BLaER1 (cell line): ENCODE measurements around the gene PRR5L.

Experiments used
- H3K27ac ChIP-seq: shearing (Covaris generic); formaldehyde crosslinking; 2 replicates; pipeline ENCODE4 v1.8.1; 2022
- H3K27me3 ChIP-seq: shearing (Covaris generic); formaldehyde crosslinking; 2 replicates; pipeline ENCODE4 v1.8.1; 2022
- H3K36me3 ChIP-seq: shearing (Covaris generic); formaldehyde crosslinking; 2 replicates; pipeline ENCODE4 v1.8.1; 2022
- H3K4me1 ChIP-seq: shearing (Covaris generic); formaldehyde crosslinking; 2 replicates; pipeline ENCODE4 v1.8.1; 2022
- H3K4me2 ChIP-seq: shearing (Covaris generic); formaldehyde crosslinking; 2 replicates; pipeline ENCODE4 v1.8.1; 2022
- H3K4me3 ChIP-seq: shearing (Covaris generic); formaldehyde crosslinking; 2 replicates; pipeline ENCODE4 v1.8.1; 2022
- H3K9ac ChIP-seq: shearing (Covaris generic); formaldehyde crosslinking; 2 replicates; pipeline ENCODE4 v1.8.1; 2022
- H3K9me3 ChIP-seq: shearing (Covaris generic); formaldehyde crosslinking; 2 replicates; pipeline ENCODE4 v1.8.1; 2022
- H4K20me1 ChIP-seq: shearing (Covaris generic); formaldehyde crosslinking; 2 replicates; pipeline ENCODE4 v1.8.1; 2022
- Cebpa-rat ChIP-seq: shearing (Covaris generic); IDR thresholded peaks from 2 replicates; pipeline ENCODE4 v1.8.1; 2022

Gene PRR5L

GRCh38 chr11:36374726-36375125 is 78.6 kb downstream of the PRR5L start:
- no peak for TF ChIP-seq Cebpa-rat
- peaks cover 37% of the 10 kb centered on the region for H3K27me3 ChIP-seq
- 0 out of 2 replicates have a peak, but pooled peaks cover 1% of the 10 kb centered on the region for H3K36me3 ChIP-seq
- H3K9ac ChIP-seq: no peak overlapping the region
- H3K9me3 ChIP-seq: no peaks in the 10 kb centered on the region
- no peak overlapping the region for H3K4me3 ChIP-seq
- H3K27ac ChIP-seq: no peak overlapping the region
- no peaks in the 10 kb centered on the region for H4K20me1 ChIP-seq
- H3K4me1 ChIP-seq: peaks cover 49% of the 10 kb centered on the region
- H3K4me2 ChIP-seq: peak overlapping the region; percentile 94; the same call in 1 of the 2 replicates

DNA sequence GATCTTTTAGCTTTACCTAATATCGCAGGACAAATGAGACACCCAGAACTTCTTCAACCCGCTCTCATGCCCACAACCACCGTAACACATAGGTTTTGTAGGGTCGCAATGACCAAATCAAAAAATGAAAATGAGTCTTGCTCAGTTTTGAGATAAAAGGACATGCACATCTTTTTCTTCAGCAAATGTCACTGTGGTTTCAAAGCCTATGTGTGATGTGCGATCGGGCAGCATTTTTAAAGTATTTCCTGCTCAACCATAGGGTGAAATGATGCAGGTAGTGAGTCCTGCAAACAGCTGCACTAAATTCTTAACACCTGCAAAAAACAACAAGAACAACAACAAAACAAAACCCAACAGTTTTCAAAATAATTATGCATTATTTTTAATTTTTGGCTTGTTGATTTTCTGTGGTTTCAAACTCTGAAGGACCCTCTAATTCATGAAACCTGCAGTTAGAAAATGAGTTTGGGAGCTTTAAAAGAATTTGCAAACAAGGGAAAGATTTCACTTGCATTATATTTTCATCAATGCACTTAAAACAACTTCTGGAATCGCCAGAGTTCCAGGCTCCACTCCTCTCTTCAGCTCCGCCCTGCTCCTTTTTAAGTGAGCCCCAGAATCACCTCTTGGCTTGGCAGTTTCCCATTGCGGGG is 79.4 kb downstream of the PRR5L start:
- H3K4me2 ChIP-seq: peak overlapping the region; percentile 94
- TF ChIP-seq Cebpa-rat: no peak
- no peaks in the 10 kb centered on the region for H4K20me1 ChIP-seq
- H3K4me1 ChIP-seq: peaks cover 51% of the 10 kb centered on the region
- H3K27ac ChIP-seq: no peak overlapping the region
- no peaks in the 10 kb centered on the region for H3K9me3 ChIP-seq
- peaks cover 37% of the 10 kb centered on the region for H3K27me3 ChIP-seq
- H3K4me3 ChIP-seq: peak overlapping the region; percentile 84
- H3K36me3 ChIP-seq: peaks cover 9% of the 10 kb centered on the region; the same call in 1 of the 2 replicates
- no peak overlapping the region for H3K9ac ChIP-seq

GRCh38 chr11:36376009-36376887 is 80.2 kb downstream of the PRR5L start:
- no peak for TF ChIP-seq Cebpa-rat
- H3K27ac ChIP-seq: peak overlapping the region; percentile 74
- H4K20me1 ChIP-seq: no peaks in the 10 kb centered on the region
- peak overlapping the region; percentile 84 for H3K4me3 ChIP-seq
- H3K4me1 ChIP-seq: peaks cover 51% of the 10 kb centered on the region
- H3K9me3 ChIP-seq: no peaks in the 10 kb centered on the region
- peaks cover 37% of the 10 kb centered on the region for H3K27me3 ChIP-seq
- H3K4me2 ChIP-seq: peak overlapping the region; percentile 94
- peak overlapping the region; percentile 81 for H3K9ac ChIP-seq
- H3K36me3 ChIP-seq: peaks cover 16% of the 10 kb centered on the region

- Histone ChIP-seq H3K4me3 (peak overlapping the region; percentile 84), H3K27ac (peak overlapping the region; percentile 74), H3K4me1 (peaks cover 51% of the 10 kb centered on the region), H3K4me2 (peak overlapping the region; percentile 94), H3K9me3 (no peaks in the 10 kb centered on the region), H4K20me1 (no peaks in the 10 kb centered on the region), H3K9ac (peak overlapping the region; percentile 81), H3K27me3 (peaks cover 37% of the 10 kb centered on the region), H3K36me3 (peaks cover 23% of the 10 kb centered on the region)
- TF ChIP-seq Cebpa-rat: no peak
Observed at GRCh38 chr11:36376888-36377758, 81.0 kb downstream of the PRR5L start.

GRCh38 chr11:36377759-36378564 is 81.9 kb downstream of the PRR5L start:
- Histone ChIP-seq H3K4me1 (peaks cover 51% of the 10 kb centered on the region), H3K27me3 (peaks cover 37% of the 10 kb centered on the region), H3K9me3 (no peaks in the 10 kb centered on the region), H3K36me3 (peaks cover 32% of the 10 kb centered on the region), H3K4me2 (peak overlapping the region; percentile 94), H4K20me1 (no peaks in the 10 kb centered on the region), H3K9ac (peak overlapping the region; percentile 81), H3K4me3 (peak overlapping the region; percentile 84), H3K27ac (peak overlapping the region; percentile 74)
- no peak for TF ChIP-seq Cebpa-rat

DNA sequence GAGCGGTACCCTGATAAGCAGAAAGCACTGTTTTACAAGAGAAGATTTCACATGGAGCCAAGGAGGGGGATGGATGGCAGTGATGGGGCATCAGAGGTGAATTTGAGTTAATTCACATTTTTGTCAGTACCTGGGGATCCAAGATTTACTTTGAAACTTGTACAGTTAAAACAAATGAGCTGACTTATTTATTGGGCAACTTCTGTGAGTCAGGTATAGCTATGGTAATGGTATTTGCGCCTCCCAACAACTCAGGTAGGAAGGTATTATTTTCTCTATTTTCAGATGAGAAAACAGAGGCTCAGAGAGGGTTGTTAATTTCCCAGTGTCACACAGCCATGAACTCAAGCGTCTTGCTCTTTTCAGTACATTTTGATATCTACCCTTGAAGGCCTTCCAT is 83.6 kb downstream of the PRR5L start:
- Histone ChIP-seq H3K27ac (no peak overlapping the region), H3K36me3 (peaks cover 39% of the 10 kb centered on the region), H3K4me1 (peaks cover 37% of the 10 kb centered on the region), H3K4me3 (no peak overlapping the region), H3K27me3 (peaks cover 36% of the 10 kb centered on the region), H3K9me3 (no peaks in the 10 kb centered on the region), H3K4me2 (no peak overlapping the region), H3K9ac (no peak overlapping the region), H4K20me1 (no peaks in the 10 kb centered on the region)
- no peak for TF ChIP-seq Cebpa-rat

DNA sequence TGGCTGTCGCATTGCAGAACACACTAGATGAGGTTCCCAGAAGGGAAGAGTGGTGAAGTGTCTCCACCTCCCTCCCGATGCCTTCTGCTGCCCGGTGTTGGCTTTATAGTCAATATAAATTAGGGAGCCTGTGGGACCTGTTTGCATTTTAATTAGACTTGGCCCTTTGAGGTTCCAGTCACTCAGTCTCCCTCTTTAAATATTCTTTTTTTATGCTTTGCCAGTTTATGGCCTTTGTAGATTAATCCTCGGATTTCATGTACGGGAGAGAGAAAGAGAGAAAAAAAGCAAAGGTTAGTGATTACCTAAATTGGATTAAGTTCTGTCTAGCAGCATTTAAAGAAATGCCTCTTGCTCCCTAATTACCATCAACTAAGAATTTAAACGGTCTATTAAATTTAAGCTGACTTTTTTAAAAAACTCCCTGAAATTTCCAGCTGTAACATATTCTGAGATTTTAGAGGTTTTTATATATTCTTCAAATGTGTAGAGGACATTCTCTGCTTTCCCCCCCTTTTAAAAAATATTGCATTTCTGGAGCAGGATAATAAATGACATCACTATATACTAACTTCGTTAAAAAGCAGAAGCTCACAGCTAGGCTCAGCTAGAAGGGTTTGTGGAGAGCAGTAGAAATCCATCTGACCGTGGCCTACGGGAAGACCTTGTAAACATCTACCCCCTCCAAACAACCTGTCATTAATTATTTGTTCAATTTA is 84.4 kb downstream of the PRR5L start:
- peaks cover 28% of the 10 kb centered on the region for H3K27me3 ChIP-seq
- TF ChIP-seq Cebpa-rat: no peak
- H3K36me3 ChIP-seq: peaks cover 47% of the 10 kb centered on the region
- H3K4me3 ChIP-seq: no peak overlapping the region
- H3K4me2 ChIP-seq: no peak overlapping the region
- H3K27ac ChIP-seq: no peak overlapping the region
- no peaks in the 10 kb centered on the region for H4K20me1 ChIP-seq
- H3K4me1 ChIP-seq: peaks cover 29% of the 10 kb centered on the region
- no peak overlapping the region for H3K9ac ChIP-seq
- no peaks in the 10 kb centered on the region for H3K9me3 ChIP-seq

DNA sequence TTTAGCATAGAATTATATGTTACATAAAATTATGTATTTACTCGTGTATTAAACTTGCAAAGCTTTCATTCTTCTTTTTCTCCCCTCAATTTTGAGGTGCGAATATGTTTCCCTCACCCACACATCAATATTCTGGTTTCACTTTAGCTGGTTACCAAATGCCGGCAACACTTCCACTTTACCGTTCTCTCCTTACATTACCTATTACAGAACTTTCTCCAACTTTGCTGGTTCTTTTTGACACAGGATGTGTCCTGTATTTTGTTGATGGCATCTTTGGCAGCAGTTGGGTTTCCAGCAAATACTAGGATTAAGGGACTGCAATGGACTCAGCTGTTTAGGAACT is 84.9 kb downstream of the PRR5L start:
- TF ChIP-seq Cebpa-rat: no peak
- Histone ChIP-seq H3K4me1 (peaks cover 23% of the 10 kb centered on the region), H3K4me2 (no peak overlapping the region), H3K9ac (no peak overlapping the region), H3K27me3 (peaks cover 22% of the 10 kb centered on the region), H3K36me3 (peaks cover 52% of the 10 kb centered on the region), H3K4me3 (no peak overlapping the region), H4K20me1 (no peaks in the 10 kb centered on the region), H3K9me3 (no peaks in the 10 kb centered on the region), H3K27ac (no peak overlapping the region)
